HUDEP-2 (cell line): Measurements from ENCODE around the gene PITPNM3.
A peak's percentile ranks its signal among the peaks of the same experiment; 100 is the strongest.

Experiments used
- DNase-seq, 76 experiments: peaks; one replicate each; lab custom pipeline; 2025; ENCODE audit not compliant: unreplicated experiment in 76 of 76; lab: John Stamatoyannopoulos, UW

PITPNM3 gene

DNA sequence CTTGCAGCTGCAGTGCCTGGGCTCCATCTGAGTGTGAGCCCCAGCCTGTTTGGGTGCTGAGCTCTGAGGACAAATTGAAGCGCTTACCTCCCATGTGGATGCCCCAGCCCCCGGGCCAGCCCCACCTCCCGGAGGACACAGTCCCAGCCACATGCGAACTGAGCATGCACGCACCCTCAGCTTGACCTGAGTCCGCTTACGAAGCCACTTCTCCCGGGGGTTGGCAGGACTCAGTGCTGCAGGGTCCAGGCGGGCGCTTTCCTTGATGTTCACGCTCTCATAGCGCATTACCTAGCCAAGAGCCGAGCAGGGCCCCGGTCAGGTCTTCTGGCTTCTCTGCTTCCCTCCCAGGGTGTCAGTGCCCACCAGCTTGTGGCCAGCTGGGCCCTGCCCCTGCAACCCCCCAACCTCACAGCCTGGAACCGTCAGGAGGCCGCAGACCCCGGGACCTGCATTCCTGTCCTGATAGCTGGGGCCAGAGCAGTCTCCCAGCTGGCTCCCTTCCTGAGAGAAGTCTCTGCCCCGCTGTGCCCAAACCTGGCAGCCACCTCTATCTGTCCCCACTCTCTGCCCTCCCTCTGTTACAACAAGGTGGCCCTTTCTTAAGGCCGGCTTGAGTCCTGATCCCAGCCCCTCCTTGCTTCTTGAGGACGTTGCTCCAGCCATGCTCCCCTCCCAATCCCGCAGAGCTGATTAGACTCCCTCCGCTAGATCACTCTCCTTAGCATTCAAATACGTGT, 88.1 kb downstream of the PITPNM3 start:
- no peak for DNase-seq

DNA sequence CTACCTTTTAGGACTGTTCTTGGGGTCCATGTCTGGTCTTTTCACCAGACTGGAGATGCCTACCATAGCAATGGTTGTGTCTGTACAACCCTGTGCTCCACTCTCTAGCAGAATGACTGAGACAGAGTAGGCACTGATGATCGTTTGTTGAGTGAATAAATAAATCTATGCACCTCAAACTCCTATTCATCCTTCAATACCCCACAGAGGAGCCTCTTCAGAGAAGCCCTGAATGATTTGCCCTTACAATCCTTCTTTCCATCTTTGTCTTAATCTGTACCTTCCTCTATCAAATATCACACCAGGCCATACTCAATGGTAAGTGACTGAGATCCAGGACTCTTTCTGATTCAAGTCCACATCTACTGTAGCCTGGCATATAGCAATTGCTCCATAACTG, 88.8 kb downstream of the PITPNM3 start:
- DNase-seq = no peak

DNA sequence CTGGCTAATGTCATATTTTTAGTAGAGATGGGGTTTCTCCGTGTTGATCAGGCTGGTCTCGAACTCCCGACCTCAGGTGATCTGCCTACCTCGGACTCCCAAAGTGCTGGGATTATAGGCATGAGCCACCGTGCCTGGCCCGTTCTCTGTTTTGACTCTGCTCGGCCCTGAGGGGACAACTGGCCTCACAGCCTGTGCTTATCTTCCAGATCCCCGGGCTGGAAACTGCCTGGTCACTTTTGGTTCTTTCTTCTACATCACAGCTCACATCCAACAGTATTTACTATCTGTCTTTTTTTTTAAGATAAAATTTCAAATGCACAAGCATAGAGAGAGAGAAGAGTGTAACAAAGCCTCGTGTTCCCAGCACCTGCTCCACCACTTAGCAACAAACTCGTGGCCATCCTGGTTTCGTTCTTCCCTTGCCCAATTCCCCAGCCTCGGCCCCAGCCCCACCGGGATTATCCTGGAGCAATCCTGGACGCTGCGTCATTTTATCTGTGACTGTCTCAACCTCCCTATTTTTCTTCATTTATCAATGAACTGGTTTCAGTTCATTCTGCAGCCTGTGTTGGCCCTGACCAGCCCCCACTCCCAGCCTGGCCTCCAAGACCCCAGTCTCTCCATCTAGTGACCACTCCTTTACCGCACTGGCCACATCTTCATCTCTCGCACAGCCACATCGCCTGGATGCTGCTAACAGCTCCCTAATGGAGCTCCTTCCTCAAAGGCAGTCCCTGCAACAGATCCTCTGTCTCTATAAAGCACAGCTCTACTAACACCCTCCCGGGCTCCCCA, 91.0 kb downstream of the PITPNM3 start:
- no peak for DNase-seq

DNA sequence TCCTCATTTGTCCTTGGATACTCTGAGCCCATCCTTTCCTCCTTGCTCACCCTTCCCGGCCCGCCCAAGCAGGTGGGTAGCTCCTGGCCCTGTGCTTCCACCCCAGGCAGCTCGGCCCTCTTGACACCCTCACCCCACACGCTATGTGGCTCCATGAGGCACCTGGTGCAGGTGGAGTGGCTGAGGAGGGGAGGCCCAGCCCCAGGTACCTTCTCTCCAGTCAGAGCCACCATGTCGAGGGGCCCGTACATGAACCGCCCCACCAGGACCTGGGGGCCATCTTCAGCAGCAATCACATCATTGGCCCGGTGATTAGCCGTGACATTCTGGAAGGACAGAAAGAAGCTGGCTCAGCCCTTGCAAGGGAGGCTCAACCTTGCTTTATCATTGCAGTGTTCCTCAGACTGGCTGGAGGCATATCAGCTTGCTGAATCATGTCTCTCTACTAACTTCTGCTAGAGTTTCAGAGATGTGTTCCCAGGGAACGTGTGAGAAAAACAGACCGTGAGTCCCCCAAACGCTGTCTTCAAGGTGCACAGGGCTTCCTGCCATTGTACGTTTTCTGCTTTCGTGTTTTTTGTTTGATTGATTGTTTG, 91.8 kb downstream of the PITPNM3 start:
- no peak for DNase-seq

DNA sequence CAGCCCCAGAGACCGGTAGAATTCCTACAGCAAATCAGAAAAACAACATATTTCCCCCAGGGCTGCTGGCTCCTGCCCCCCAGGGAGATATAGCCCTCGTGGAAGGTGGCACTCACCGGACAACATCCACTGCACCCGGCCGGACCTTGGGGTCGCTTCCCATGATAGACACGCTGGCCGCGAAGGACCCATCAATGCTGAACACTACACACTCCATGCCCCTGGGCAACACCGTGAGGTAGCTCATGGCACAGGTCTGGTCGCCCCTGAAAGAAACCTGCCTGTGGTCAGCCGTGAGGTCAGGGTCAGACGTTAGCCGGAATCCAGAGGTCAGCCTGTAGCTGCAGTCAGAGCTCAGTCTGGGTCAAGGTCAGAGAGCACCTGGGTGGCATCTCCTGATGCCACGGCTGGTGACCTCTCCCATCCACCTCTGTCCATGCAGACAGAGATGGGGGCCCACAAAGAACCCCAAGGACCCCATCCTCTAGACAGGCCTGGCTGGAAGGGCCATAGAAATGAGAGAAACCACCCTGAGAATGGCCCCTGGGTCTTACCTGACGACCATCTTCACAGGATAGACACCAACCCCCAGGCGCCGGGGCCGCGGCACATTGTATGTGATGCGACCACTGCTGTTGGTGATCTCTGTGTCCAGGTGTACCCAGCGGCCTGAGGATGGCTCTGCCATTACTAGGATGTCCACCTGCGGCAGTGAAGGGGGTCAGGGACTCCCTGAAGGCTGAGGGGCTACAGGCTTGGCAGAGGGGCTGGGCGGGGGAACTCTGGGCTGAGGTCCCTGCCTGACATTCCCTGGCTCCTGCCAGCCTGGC, 92.5 kb downstream of the PITPNM3 start:
- no peak for DNase-seq

DNA sequence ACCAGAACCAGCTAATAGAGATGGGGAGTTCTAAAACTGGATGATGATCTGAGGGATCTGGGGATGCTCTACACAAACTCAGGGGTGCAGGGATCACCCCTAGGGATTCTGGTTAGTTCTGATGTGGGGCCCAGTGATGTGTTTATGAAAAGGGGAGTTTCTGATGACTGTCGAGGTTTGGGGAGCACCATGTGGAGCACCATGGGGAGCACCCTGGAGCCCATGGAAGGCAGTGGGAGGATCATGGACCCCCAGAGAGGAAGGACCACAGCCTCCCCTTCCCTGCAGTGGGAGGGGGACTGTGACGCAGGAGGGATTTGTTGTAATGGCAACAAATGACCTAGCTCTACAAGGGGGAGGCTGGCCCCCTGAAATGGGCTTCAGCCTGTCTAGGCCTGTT, 93.7 kb downstream of the PITPNM3 start:
- DNase-seq = no peak

DNA sequence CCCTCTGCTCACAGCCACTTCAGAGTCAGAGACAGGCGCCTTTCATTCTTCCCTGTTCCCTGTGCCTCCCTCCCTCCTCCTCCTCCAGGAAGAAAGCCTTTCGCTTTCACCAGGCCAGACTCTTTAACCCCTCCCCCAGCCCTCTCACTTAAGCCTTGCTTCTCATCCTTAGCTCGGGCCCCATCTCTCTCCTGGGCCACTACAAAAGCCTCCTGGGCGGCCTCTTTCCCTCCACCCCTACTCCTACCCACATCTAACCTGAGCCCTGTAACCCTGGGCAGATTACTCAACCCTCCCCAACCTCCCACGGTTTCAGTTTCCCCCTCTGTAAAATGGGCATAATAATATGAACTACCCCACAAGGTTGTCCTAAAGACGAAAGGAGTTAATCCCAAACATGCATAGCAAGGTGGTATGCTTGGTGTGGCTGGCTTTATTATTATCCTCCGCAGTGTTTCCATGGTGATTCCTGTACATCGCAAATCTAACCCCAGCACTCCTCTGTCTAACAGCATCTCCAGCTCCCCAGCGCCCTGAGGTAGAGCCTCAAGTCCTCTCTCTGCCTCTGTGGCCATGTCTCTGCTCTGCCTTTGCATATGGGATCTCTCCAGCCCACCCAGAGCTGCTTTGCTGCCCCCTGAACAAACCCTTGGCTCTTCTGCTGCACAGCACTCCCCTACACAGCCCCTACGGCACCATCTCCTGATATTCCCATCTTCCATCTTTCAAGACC, 94.4 kb downstream of the PITPNM3 start:
- no peak for DNase-seq

DNA sequence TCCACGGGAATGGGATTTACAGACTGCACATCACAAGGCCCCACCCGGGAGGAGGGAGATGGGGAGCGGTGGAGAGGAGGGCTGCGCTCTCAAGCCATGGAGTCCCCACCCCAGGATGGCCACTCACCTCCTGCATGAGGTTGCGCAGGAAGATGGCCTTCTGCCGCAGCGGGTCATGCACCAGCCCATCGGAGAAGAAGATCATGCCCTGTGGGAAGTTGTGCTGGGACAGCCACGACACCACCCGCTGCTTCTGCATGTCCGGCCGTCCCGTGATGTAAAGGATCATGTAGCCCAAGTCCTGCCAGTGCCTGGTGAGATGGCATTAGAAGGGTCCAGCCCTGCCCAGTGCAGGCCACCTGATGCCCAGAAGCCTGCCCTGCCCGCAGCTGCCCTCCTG, 95.1 kb downstream of the PITPNM3 start:
- DNase-seq = no peak

DNA sequence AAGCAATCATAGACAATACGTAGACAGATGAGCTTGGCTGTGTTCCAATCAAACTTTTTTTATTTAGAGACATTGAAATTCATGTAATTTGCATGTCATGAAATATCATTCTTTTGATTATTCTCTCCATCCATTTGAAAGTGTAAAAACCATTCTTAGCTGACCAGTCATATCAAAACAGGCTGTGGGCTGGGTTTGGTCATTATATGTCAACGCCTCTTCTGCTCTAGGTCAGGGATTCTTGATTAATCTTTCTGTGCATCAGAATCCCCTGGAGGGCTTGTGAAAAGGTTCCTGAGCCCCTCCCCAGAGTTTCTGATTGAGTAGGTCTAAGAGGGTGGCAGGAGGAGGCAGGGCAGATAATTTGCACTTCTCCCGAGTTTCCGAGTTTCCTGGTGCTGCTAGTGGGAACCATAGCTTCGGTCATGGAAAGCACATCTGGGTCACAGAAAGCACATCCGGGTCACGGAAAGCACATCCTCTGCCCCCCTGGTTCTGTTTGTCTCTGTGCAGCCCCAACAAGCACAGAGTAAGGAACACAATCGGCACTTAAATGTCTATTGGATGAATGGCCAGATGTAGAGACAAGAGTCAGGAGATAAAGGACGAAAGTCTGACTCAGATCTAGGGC, 95.7 kb downstream of the PITPNM3 start:
- no peak for DNase-seq

DNA sequence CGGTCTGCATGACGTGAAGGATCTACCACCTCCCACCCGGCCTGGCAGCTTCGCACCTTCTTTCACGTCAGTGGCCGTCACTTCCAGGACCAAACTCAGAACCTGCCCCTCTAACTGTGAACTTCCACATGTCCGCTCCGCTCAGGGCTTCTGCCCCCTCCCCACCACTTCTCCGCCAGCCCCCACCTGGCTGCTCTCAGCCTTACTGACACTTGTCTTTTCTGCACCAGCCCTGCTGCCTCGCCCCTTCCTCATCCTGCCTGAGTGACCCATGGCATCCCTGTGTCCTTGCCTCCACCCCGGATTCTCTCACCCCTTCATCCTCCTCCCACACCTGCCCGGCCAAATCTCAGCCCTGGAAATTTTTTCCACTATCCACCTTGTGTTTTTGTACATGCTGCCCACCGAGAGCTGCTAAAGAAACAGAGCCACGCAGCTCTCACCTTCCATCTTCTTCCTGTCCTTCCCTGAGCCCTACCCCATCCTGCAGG, 97.8 kb downstream of the PITPNM3 start:
- DNase-seq = no peak

DNA sequence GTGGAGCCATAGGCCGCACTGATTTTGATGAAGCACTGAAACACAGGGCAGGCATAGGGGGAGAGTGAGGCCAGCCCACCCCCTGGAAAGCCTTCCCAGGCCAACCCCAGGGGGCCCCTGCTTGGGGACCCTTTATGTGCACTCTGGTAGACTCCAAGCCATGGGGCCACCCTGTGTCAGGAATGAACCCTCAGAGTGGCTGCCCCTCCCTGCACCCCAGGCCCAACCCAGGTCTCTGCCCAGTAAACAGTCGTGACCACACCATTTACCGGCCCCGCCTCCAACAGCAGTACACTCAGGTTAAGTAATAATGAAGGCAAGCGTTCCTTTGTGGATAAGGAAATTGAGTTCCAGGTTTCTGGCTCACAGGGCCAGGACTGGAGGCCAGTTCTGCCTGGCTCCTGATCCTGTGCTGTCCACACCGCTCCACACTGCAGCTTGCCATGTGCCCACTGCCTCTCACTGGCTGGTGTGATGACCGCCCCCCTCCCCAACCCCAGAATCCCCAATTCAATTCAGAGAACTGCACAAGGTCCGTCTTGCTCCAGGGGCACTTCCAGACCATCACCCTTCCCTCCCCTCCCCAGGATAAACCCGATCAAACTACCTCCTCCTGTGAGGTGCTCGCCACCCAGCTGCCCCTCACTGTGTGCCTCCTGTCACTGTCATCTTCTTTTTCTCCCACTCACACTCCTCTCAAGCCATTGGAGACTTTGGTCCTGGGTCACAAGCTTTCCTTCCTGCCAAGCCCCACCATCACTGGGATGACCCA, 98.5 kb downstream of the PITPNM3 start:
- no peak for DNase-seq

DNA sequence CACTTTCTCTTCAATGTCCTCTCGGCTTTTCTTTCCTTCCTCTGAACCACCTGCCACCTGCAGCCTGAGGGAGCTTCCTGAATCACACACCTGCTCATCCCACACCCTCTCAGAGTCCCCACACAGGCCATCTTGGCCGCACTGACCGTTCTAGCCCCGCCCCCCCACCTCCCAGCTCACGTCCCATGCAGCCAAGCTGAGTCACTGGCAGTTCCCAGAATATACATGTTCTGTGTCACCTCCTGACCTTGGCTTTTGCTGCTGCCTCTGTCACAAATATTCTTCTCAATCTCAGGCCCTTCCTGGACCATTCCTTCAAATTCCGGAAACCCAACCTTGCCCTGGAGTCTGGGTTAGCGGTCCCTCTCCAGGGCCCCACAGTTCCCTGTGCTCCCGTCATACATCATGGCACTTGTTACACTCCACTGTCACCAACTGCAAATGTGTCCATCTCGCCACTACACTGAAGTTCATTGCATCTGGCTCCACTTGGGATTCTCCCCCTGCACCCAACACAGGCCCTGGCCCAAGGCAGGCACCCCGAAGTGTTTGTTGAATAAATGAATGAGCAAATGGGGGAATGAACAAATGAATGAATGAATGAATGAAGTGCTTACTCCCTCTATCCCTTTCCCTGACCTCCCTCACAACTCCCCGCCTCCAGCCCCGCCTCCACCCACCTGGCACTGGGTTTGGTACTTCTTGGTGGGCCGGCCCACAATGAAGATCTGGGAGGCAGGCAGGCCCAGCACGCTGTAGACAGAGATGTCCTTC, 99.3 kb downstream of the PITPNM3 start:
- DNase-seq = peak in 8 of 76 experiments; percentile 3 to 24 (median 8)

DNA sequence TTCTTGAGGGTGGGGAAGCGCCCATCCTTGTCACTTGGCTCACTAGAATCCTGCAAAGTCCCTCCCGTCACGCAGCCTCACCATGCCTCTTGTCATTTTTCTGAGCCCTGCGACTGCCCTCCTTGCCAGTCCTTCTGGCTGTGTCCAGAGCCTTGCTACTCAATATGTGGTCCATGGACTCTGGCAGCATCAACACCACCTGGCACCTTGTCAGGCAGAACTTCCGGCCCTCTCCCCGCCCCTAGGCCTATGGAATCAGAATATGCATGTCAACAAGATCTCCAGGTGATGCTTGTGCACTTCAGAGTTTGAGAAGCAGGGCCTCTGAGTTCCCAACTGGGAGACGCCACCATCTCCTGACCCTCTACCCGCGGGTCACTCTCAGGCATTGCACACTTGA, 100.0 kb downstream of the PITPNM3 start:
- no peak for DNase-seq

DNA sequence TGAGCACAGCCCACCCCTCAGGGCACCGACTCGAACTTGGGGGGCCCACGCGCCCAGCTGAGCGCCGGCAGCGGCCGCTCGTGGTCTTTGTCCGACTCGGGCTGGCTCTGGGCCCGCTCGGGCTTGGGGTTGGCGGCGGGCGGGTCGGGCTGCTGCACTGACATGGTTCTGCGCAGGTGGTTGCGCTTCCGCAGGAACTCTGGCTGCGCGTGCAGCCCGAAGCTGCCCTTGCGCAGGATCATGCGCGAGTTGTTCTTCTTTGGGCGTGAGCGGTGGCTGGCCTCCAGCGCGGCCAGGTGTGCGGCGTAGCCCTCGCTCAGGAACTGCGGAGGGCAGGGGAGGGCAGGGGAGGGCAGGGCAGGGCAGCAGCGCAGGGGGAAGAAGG, 101.0 kb downstream of the PITPNM3 start:
- no peak for DNase-seq

DNA sequence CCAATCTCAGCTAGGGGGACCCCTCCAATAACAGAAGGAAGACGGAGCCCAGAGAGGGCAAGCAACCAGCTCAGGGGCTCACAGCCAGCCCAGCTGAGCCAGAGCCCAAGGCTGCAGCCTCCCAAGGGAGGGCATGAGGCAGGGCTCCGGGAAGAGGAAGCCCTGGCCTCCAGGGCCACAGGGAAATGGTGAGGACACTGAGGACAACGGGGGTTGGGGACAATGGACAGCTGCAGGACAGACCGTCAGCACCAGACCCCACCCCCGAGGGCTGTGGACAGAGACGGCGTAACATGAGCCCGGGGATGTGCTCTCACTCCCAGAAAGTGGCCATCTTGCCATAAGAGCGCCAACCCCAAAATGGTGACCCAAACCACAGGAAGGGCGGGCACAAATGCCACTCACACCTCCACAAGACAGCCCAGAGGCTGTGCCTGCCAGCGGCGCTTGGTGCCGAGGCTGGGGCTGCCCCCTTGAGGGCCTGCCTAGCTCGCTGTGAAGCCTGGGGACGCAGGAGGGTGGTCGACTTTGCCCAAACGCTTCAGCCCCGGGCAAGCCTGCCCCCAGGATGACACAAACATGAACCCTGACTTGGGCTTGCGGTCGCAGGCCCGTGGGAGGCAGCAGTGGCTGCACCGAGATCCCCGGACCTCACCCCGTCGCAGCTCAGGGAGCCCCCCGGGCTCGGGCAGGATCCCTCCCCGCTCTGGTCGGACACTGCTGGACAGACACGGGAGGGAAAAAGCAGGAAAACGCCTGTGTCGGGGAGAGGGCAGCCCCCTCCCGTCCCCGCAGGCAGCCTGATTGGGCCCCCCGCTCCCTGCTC, 101.6 kb downstream of the PITPNM3 start:
- no peak for DNase-seq

DNA sequence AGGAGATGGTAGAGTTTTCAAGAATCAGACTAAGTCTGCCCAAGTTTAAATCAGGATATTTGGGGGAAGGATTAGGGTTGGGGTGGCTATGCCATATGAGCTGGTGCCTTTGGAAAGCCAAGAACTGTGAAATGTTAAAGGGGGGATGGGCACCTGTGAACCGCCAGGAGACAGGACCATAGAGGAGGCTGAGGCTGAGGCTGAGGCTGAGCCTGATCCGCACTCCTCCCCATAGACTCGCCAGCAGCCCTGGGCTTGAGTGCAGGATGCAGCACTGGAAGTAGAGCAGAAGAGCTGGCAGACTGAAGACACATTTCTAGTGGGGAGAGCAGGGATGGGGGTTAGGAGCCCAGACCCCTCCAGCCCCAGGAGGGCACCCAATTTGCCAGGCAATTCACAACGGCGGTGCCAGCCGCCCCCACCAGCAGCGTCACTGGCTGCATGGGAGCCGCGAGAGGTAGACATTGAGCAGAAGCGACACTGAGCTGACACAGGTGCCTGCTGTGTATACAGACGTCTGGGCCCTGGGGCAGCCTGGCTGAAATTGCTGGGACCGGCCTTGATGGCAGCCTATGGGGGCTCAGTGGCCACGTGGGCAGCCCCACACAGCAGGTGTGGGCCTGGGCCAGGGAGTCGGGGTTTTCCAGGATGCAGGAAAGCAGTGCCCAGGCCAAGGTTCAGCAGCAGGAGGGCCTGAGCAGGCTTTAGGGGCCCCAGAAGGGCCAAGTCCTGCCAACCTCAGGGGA, 102.9 kb downstream of the PITPNM3 start:
- DNase-seq = no peak
